Fibroblast of upper back skin (primary cell): ENCODE results near the gene ZNF474.

Source experiments
- DNase-seq: peaks from one replicate; pipeline ENCODE4 v3.0.0-alpha.2; 2013

The ZNF474 gene

DNA sequence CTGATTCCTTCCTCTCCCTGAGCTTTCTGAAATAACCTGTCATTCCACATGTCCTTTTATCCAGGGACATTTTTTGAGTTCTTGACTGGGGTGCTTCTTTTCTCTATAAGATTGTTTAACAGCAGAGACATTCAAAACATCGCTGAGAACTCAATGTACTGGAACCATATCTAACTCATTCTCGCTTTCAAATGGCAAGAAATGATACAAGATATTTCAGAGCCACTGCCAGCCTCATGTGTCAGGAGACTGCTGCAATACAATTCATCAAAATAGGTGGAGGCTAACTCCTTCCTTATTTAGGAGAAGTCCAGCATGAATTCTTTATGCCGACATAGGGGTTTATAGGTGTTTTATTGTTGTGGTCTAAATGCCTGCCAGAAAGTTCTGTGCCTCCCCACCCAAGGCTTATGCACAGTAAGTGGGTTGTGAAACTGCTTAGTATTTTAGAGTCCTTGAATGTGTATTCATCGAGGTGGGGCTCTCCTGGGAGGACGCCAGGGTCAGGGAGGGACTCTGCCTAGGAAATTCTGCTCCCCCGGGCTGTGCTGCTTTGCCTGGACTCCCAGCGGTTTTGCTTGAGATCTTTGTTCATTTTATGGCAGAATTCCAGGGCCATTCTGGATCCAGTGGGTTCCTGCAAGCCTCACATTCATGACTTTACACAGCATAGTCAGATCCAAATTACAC lies 53.9 kb downstream of the ZNF474 start:
- peak; percentile 93 for DNase-seq

- DNase-seq: peak; percentile 55
Observed at GRCh38 chr5:122183788-122184170, 54.4 kb downstream of the ZNF474 start.

DNA sequence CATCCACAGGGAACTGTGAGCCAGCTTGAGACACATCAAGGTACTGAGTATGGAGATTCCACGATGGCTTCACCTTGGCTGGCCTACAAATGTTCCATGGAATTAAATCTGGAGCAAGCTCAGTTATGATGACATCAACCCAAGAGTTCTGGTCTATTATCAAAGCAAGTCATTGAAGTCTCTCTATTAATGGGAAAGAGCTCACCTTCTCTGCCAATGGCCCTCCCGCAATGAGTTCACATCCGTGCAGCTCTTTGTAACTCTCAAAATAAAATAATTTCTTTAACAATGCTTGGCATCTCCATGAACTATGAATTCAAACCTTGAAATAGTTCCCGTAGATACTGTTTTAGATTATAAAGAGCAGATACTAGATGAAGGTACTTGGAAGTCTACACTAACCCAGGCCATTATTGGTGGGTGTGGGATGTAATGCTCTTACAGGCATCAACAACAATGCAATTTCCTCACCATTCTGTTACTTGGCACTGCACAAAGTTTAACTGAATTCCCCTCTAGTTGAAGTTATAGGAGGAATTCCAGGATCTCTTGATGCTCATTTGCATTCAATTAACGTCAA lies 55.4 kb downstream of the ZNF474 start:
- no peak for DNase-seq

GRCh38 chr5:122187426-122187825 lies 58.1 kb downstream of the ZNF474 start:
- DNase-seq: no peak

DNA sequence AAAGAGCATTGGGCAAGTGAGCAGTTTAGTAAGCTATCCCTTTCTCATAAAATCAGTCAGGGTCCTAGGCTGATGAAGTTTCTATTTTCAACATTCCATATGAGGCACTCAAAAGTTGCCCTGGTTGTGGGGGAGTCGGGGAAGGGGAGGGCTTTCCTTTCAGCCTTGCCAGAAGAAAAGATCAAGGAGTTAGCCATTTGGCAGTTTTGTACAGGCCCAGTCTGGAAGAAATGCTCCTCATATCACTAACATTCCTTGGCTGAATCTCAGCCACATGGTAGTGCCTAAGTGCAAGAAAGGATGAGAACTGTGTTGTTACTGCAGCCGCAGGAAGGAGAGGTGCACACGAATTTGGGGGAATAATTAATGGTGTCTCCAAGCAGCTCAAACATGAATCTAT lies 60.8 kb downstream of the ZNF474 start:
- no peak for DNase-seq

DNA sequence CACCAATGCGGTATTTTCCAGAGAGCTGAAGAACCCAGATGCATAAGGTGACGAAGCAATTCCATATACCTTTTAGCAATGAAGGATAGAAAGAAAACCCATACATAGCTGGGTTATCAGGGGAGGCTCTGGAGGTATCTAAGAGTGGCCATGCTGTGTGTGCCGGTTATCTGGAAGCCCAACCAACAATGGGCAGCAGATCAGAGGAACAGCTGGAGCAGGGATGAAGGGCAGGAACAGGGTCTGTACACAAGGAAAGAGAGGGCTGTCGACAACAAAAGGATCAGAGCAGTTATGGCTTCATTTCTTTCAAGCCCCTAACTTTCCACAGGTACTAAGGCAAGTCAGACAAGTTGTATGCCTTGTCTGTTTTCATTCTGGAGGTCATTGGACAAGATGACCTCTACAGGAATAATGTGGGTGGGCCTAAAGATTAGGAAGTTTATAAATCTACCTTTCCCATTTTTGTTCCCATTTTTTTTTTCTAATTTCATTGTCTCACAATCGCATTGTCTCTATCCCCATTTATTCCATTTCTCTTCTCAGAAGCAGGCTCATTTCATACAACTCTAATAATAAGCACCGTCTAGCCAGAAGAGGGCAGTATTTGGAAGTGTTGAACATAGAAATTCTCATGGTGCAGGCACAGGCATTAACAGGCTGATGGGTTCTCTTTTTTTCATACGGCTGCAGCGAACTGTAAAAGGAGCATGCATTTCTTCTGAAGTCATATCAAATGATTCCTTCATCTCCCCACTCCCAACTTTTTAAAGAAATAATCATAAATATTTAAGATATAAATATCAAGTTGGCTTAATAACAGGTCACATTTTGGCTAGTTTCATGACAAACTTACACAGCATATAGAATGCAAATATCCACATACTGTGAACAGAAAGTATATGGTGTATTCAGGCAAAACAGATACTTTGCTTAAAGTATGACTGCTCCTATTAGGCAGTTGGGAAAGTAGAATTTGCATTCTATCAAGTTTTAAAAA lies 63.5 kb downstream of the ZNF474 start:
- peak; percentile 78 for DNase-seq

- peak; percentile 68 for DNase-seq
Observed at GRCh38 chr5:122195802-122196394, 66.6 kb downstream of the ZNF474 start.

DNA sequence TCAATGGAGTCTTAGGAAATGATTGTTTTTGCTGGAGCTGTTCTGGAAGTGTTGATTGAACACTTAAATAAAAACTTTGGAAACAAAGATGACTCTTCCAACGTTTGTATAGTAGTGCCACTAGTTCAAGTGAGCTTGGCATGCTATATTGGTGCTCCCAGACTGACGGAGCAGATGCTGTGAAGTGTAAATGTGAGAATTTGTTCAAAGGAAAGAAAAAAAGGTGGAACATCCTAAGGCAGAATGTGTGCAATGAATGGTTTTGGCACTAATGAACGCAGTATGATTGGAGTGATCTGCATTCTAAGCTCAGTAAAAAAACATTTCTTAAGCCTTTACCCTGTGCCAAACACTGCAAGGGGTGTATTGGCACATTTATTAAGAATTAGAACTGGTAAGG lies 69.8 kb downstream of the ZNF474 start:
- no peak for DNase-seq

DNA sequence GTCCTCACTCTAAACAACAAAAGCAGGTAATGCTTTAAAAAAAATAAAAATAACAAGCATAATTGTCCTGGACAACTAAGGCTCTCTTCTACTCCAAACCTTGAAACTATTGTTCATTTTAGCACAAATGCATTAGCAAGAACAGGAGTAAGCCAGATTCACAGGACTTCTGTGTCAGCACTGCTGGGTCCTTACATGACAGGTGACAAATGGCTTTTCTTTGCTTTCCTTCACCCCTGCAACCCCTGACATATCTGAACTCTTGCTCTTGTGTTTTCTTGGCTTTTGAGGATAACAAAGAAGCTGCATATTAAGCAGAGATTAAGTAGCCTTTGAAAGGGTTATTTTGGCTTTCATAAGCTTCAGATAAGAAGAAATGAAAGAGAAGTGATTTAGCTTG lies 71.1 kb downstream of the ZNF474 start:
- no peak for DNase-seq

- DNase-seq: no peak
Observed at GRCh38 chr5:122200865-122201264, 71.5 kb downstream of the ZNF474 start.

GRCh38 chr5:122201365-122201764 lies 72.0 kb downstream of the ZNF474 start:
- DNase-seq: no peak

DNA sequence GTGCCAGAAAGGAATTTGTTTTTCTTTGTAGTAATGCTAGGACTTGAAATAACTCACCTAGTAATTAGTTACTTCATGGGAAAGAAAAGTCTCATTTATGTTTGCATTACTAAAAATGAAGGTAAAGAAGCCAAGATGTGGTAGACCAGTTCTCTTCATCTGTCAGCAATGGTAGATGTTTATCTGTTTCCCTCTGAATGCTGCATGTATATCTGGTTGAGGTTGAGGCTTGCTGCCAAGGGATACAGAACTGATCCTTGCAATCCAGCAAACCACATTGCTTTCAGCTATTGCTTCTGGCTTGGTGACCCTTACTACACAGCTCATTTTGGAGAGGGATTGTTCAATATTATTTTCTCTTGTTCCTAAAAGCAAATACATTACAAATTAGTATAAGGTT lies 73.6 kb downstream of the ZNF474 start:
- no peak for DNase-seq
